Subcutaneous abdominal adipose tissue (tissue), 5 donors: Measurements from ENCODE around the gene SIM2.
"Not testable (repeated sequence)": the region's sequence is repeated elsewhere in the genome, so short reads cannot be mapped to it uniquely, and the experiment has no call there.

Experiments used
- H3K27ac ChIP-seq: one replicate; pipeline ENCODE4 v1.7.0; 2013; ENCODE audit warnings: low read depth, mild to moderate bottlenecking, inconsistent platforms, low read length, moderate library complexity
- H3K27me3 ChIP-seq, 5 donors: one replicate each; pipeline ENCODE4 v1.7.0; 2013; ENCODE audit warnings: low read length in 5 of 5, inconsistent platforms in 1 of 5; ENCODE audit not compliant: control insufficient read depth in 5 of 5, insufficient read depth in 4 of 5
- H3K36me3 ChIP-seq, 5 donors: one replicate each; pipeline ENCODE4 v1.7.0; 2013; ENCODE audit warnings: low read length in 5 of 5; ENCODE audit not compliant: control insufficient read depth in 5 of 5, insufficient read depth in 5 of 5
- H3K4me1 ChIP-seq, 5 donors: one replicate each; pipeline ENCODE4 v1.7.0; 2013; ENCODE audit warnings: low read length in 5 of 5, mild to moderate bottlenecking in 3 of 5, moderate library complexity in 1 of 5; ENCODE audit not compliant: control insufficient read depth in 5 of 5, insufficient read depth in 5 of 5
- H3K4me3 ChIP-seq, 5 donors: one replicate each; pipeline ENCODE4 v1.7.0; 2013; ENCODE audit warnings: low read length in 5 of 5, low read depth in 1 of 5
- H3K9ac ChIP-seq, 5 donors: one replicate each; pipeline ENCODE4 v1.7.0; 2013; ENCODE audit warnings: low read length in 5 of 5, mild to moderate bottlenecking in 4 of 5, moderate library complexity in 3 of 5
- H3K9me3 ChIP-seq, 5 donors: one replicate each; pipeline ENCODE4 v1.7.0; 2013; ENCODE audit warnings: low read length in 5 of 5; ENCODE audit not compliant: control insufficient read depth in 5 of 5
- donor health status: healthy.
- donor health status: healthy.
- donor health status: healthy.
- donor health status: healthy.
- donor health status: healthy.

The SIM2 gene

GRCh38 chr21:36698981-36699545, at the start of gene SIM2:
SIM2 (plus strand) TSS chr21:36699115; CDS start chr21:36699747, 632 bp downstream.
- Histone ChIP-seq H3K9ac (no peak within 1 kb of the TSS), H3K4me1 (peaks cover 0 to 46% (median 41%) of the 10 kb centered on the region in 5 donors)

DNA sequence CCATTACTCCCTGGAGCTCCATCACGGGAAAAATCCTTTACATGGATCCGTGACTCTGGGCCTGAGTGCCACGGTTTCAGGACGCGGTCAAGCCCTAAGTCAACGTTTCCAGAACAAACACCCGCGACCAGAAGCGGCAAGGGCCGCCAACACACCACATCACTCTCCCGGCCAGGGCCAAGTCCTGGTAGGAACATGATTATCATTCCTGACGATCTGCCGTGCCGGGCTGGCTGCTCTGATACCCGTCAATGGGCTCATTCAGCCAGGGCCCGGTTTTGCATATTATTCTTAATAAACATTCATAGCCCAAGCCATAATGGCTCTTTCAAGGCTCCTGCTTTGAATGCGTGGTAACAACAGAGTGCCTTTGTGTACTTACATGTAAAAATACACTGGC, 44.6 kb upstream of the SIM2 start:
- Histone ChIP-seq H3K27ac (no peak overlapping the region), H3K27me3 (peaks cover 3 to 16% (median 13%) of the 10 kb centered on the region in 5 donors), H3K9me3 (no peaks in the 10 kb centered on the region), H3K4me1 (no peaks in the 10 kb centered on the region), H3K4me3 (no peak overlapping the region), H3K36me3 (no peaks in the 10 kb centered on the region), H3K9ac (no peak overlapping the region)

More at GRCh38 chr21:36698981-36699545, at the start of gene SIM2:
- peaks cover 0 to 3% (median 0%) of the 10 kb centered on the region in 5 donors for H3K9me3 ChIP-seq
- H3K27me3 ChIP-seq: peaks cover 45 to 98% (median 89%) of the 10 kb centered on the region in 5 donors
- no peak within 1 kb of the TSS for H3K27ac ChIP-seq
- no peaks in the 10 kb centered on the region for H3K36me3 ChIP-seq
- H3K4me3 ChIP-seq: peak within 1 kb of the TSS in 4 of 5 donors; percentile 48 to 66 (median 60)

- no peaks in the 10 kb centered on the region for H3K36me3 ChIP-seq
- peaks cover 3 to 17% (median 13%) of the 10 kb centered on the region in 5 donors for H3K27me3 ChIP-seq
- H3K4me1 ChIP-seq: no peaks in the 10 kb centered on the region
- H3K9me3 ChIP-seq: no peaks in the 10 kb centered on the region
- no peak overlapping the region for H3K4me3 ChIP-seq
- H3K27ac ChIP-seq: no peak overlapping the region
- no peak overlapping the region for H3K9ac ChIP-seq
Measured at GRCh38 chr21:36654796-36655325, 44.1 kb upstream of the SIM2 start.

DNA sequence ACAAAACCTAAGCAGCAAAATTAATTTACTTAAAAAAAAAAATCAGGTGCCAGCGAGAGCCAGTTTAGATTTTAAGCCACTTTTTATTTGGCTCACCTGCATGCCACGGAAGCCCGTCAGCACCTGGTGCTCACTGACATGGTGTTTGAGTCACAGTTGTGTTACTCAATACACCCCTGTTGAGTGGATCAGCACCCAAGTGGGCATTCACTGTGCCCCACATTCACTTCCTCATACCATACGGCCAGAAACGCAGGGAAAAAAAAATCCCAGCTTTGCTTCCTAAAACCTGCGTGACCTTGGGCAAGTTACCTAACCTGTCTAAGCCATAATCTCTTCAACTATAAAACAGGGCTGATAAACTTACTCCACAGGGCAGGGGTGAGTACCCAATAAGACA, 42.8 kb upstream of the SIM2 start:
- H3K27ac ChIP-seq: no peak overlapping the region

DNA sequence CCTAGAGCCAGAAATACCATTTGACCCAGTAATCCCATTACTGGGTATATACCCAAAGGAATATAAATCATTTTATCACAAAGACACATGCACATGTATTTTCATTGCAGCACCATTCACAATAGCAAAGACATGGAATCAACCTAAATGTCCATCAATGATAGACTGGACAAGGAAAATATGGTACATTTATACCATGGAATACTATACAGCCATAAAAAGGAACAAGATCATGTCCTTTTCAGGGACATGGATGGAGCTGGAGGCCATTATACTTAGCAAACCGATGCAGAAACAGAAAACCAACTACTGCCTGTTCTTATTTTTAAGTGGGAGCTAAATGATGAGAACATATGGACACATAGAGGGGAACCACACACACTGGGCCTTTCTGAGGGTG, 41.6 kb upstream of the SIM2 start:
- not testable (repeated sequence) for H3K4me1 ChIP-seq, H3K36me3 ChIP-seq, H3K27ac ChIP-seq, H3K9ac ChIP-seq, H3K9me3 ChIP-seq, H3K4me3 ChIP-seq
- H3K27me3 ChIP-seq: peaks cover 3 to 22% (median 22%) of the 10 kb centered on the region in 5 donors

More for the DNA sequence above, 42.8 kb upstream of the SIM2 start:
- no peaks in the 10 kb centered on the region for H3K9me3 ChIP-seq
- H3K9ac ChIP-seq: no peak overlapping the region
- no peaks in the 10 kb centered on the region for H3K36me3 ChIP-seq
- H3K27me3 ChIP-seq: peaks cover 3 to 22% (median 18%) of the 10 kb centered on the region in 5 donors
- H3K4me1 ChIP-seq: no peaks in the 10 kb centered on the region
- H3K4me3 ChIP-seq: no peak overlapping the region

GRCh38 chr21:36657999-36658398, 40.9 kb upstream of the SIM2 start:
- H3K27ac ChIP-seq: no peak overlapping the region
- no peaks in the 10 kb centered on the region for H3K9me3 ChIP-seq
- no peak overlapping the region for H3K4me3 ChIP-seq
- no peaks in the 10 kb centered on the region for H3K4me1 ChIP-seq
- H3K36me3 ChIP-seq: no peaks in the 10 kb centered on the region
- H3K9ac ChIP-seq: no peak overlapping the region
- H3K27me3 ChIP-seq: peaks cover 3 to 24% (median 22%) of the 10 kb centered on the region in 5 donors

- Histone ChIP-seq H3K9me3 (no peaks in the 10 kb centered on the region), H3K4me1 (peaks cover 1 to 8% (median 7%) of the 10 kb centered on the region in 5 donors), H3K4me3 (no peak overlapping the region), H3K36me3 (no peaks in the 10 kb centered on the region), H3K27me3 (peaks cover 3 to 32% (median 22%) of the 10 kb centered on the region in 5 donors), H3K9ac (no peak overlapping the region), H3K27ac (no peak overlapping the region)
Measured at GRCh38 chr21:36658926-36659325, 40.0 kb upstream of the SIM2 start.

GRCh38 chr21:36661511-36662309, 37.2 kb upstream of the SIM2 start:
- Histone ChIP-seq H3K36me3 (no peaks in the 10 kb centered on the region), H3K9ac (no peak overlapping the region), H3K27ac (no peak overlapping the region), H3K4me3 (no peak overlapping the region), H3K27me3 (peaks cover 10 to 38% (median 22%) of the 10 kb centered on the region in 5 donors), H3K4me1 (peaks cover 2 to 17% (median 12%) of the 10 kb centered on the region in 5 donors), H3K9me3 (no peaks in the 10 kb centered on the region)

- no peak overlapping the region for H3K9ac ChIP-seq
- no peak overlapping the region for H3K27ac ChIP-seq
- H3K27me3 ChIP-seq: peaks cover 16 to 46% (median 25%) of the 10 kb centered on the region in 5 donors
Measured at GRCh38 chr21:36663033-36663855, 35.7 kb upstream of the SIM2 start.

More at GRCh38 chr21:36663033-36663855, 35.7 kb upstream of the SIM2 start:
- Histone ChIP-seq H3K36me3 (no peaks in the 10 kb centered on the region), H3K4me3 (peak overlapping the region in 1 of 5 donors; percentile 6), H3K4me1 (peaks cover 2 to 17% (median 12%) of the 10 kb centered on the region in 5 donors), H3K9me3 (no peaks in the 10 kb centered on the region)
